Small intestine (tissue), 7 donors: ENCODE measurements around the gene BID. TPM values are rescaled to one million over a fixed set of nuclear protein-coding genes. Genes with fewer than 3 reads are reported as not detected.

ENCODE experiments used
- DNase-seq, 2 donors: peaks; one replicate each; pipeline versions ENCODE4 v3.0.0 to v3.0.0-alpha.2; 2013
- FAIRE-seq: peaks from 2 replicates; lab custom pipeline; 2012; peaks lifted over from hg19 to GRCh38; lab: Jason Lieb, UNC
- H3K27ac ChIP-seq, 3 donors: one replicate each; pipeline ENCODE4 v1.5.1; 2013; ENCODE audit warnings: low read length in 2 of 3, mild to moderate bottlenecking in 2 of 3, control low read depth in 1 of 3, inconsistent platforms in 1 of 3, low read depth in 1 of 3, moderate library complexity in 1 of 3
- H3K27me3 ChIP-seq, 3 donors: one replicate each; pipeline ENCODE4 v1.6.1; 2013; ENCODE audit warnings: low read length in 3 of 3, inconsistent platforms in 1 of 3; ENCODE audit not compliant: control insufficient read depth in 3 of 3, insufficient read depth in 3 of 3
- H3K36me3 ChIP-seq, 3 donors: one replicate each; pipeline ENCODE4 v1.6.1; 2013; ENCODE audit warnings: low read length in 3 of 3, inconsistent platforms in 1 of 3, low read depth in 1 of 3, mild to moderate bottlenecking in 1 of 3, moderate library complexity in 1 of 3; ENCODE audit not compliant: control insufficient read depth in 3 of 3, insufficient read depth in 2 of 3
- H3K4me1 ChIP-seq, 3 donors: one replicate each; pipeline ENCODE4 v1.6.1; 2013; ENCODE audit warnings: low read length in 2 of 3, inconsistent platforms in 1 of 3, low read depth in 1 of 3, mild to moderate bottlenecking in 1 of 3, moderate library complexity in 1 of 3; ENCODE audit not compliant: control insufficient read depth in 3 of 3, insufficient read depth in 2 of 3
- H3K4me3 ChIP-seq, 3 donors: one replicate each; pipeline ENCODE4 v1.5.1; 2013; ENCODE audit warnings: low read length in 3 of 3, control low read depth in 1 of 3, inconsistent platforms in 1 of 3, low read depth in 1 of 3, mild to moderate bottlenecking in 1 of 3, moderate library complexity in 1 of 3
- H3K9me3 ChIP-seq, 2 donors: one replicate each; pipeline ENCODE4 v1.6.1; 2013; ENCODE audit warnings: low read depth in 1 of 2, low read length in 1 of 2; ENCODE audit not compliant: control insufficient read depth in 2 of 2, insufficient read depth in 1 of 2
- WGBS, 3 donors: extraction: QIAGEN DNeasy Blood & Tissue Kit; methylation state at CpG; one replicate each; pipeline ENCODE4 v1.1.7; 2013; 5-methylcytosine and 5-hydroxymethylcytosine counted together
- polyA plus RNA-seq, 4 donors: library from polyadenylated mRNA; stranded (reverse) in 3 of 4; unstranded in 1 of 4; fragments of 200-250 nt in 3 of 4; fragments of 120-200 nt in 1 of 4; gene quantifications; one replicate each; pipeline versions ENCODE4 v1.2.1 to v1.2.3, GENCODE V29; 2013
- donor health status: healthy with polysubstance abuse.
- donor health status: control.
- donor health status: control.
- donor health status: Bipolar disorder and iron deficiency.
- donor health status: healthy.

BID gene
- polyA plus RNA-seq, 4 donors = 12.7 to 59.4 (median 19.6) TPM

- H3K4me1 ChIP-seq = no peaks in the 10 kb centered on the region
- H3K36me3 ChIP-seq = peaks cover 0 to 19% (median 0%) of the 10 kb centered on the region in 3 donors
- H3K27me3 ChIP-seq = no peaks in the 10 kb centered on the region
- H3K27ac ChIP-seq = no peak overlapping the region
- FAIRE-seq (no peak), DNase-seq (no peak)
- no peaks in the 10 kb centered on the region for H3K9me3 ChIP-seq
- H3K4me3 ChIP-seq = no peak overlapping the region
- 96 to 97% (median 96%) methylated on average over 10 of the region's 10 CpGs for WGBS, 3 donors
Measured at GRCh38 chr22:17746916-17747315, 27.4 kb downstream of the BID start.

- Histone ChIP-seq H3K27me3 (no peaks in the 10 kb centered on the region), H3K4me3 (no peak overlapping the region), H3K9me3 (no peaks in the 10 kb centered on the region), H3K4me1 (no peaks in the 10 kb centered on the region), H3K36me3 (peaks cover 0 to 29% (median 0%) of the 10 kb centered on the region in 3 donors), H3K27ac (no peak overlapping the region)
- DNase-seq (no peak), FAIRE-seq (no peak)
- 69 to 79% (median 76%) methylated on average over 7 of the region's 7 CpGs for WGBS, 3 donors
Measured at GRCh38 chr22:17744430-17744829, 29.8 kb downstream of the BID start.

- Histone ChIP-seq H3K4me1 (no peaks in the 10 kb centered on the region), H3K9me3 (no peaks in the 10 kb centered on the region), H3K27me3 (no peaks in the 10 kb centered on the region), H3K4me3 (no peak overlapping the region), H3K27ac (no peak overlapping the region), H3K36me3 (peaks cover 0 to 35% (median 0%) of the 10 kb centered on the region in 3 donors)
- FAIRE-seq = no peak
- DNase-seq = no peak
- 80 to 85% (median 85%) methylated on average over 25 of the region's 25 CpGs for WGBS, 3 donors
Measured at GRCh38 chr22:17743661-17744411, 30.4 kb downstream of the BID start.

- Histone ChIP-seq H3K4me1 (no peaks in the 10 kb centered on the region), H3K36me3 (peaks cover 0 to 48% (median 0%) of the 10 kb centered on the region in 3 donors), H3K4me3 (no peak overlapping the region), H3K9me3 (no peaks in the 10 kb centered on the region), H3K27ac (no peak overlapping the region), H3K27me3 (no peaks in the 10 kb centered on the region)
- peak; percentile 69 to 79 for DNase-seq
- no peak for FAIRE-seq
- 46 to 57% (median 53%) methylated on average over 9 of the region's 9 CpGs for WGBS, 3 donors
Measured at GRCh38 chr22:17742527-17742902, 31.8 kb downstream of the BID start.

- peaks cover 0 to 53% (median 0%) of the 10 kb centered on the region in 3 donors for H3K36me3 ChIP-seq
- no peak for FAIRE-seq
- H3K27ac ChIP-seq = no peak overlapping the region
- WGBS, 3 donors = 68 to 74% (median 69%) methylated on average over 18 of the region's 18 CpGs
- no peak for DNase-seq
- H3K27me3 ChIP-seq = no peaks in the 10 kb centered on the region
- no peaks in the 10 kb centered on the region for H3K4me1 ChIP-seq
- H3K9me3 ChIP-seq = no peaks in the 10 kb centered on the region
- no peak overlapping the region for H3K4me3 ChIP-seq
Measured at GRCh38 chr22:17741866-17742526, 32.3 kb downstream of the BID start.

GRCh38 chr22:17739196-17739975 is 34.9 kb downstream of the BID start:
- no peak for FAIRE-seq

GRCh38 chr22:17738386-17739128 is 35.7 kb downstream of the BID start:
- FAIRE-seq = no peak
- Histone ChIP-seq H3K9me3 (no peaks in the 10 kb centered on the region), H3K27ac (no peak overlapping the region), H3K4me3 (no peak overlapping the region), H3K27me3 (no peaks in the 10 kb centered on the region), H3K4me1 (no peaks in the 10 kb centered on the region), H3K36me3 (peaks cover 4 to 56% (median 6%) of the 10 kb centered on the region in 3 donors)
- 95 to 96% (median 96%) methylated on average over 21 of the region's 21 CpGs for WGBS, 3 donors
- DNase-seq = no peak

More at GRCh38 chr22:17739196-17739975, 34.9 kb downstream of the BID start:
- WGBS, 3 donors = 90 to 94% (median 93%) methylated on average over 36 of the region's 36 CpGs
- Histone ChIP-seq H3K4me3 (no peak overlapping the region), H3K9me3 (no peaks in the 10 kb centered on the region), H3K27ac (no peak overlapping the region), H3K4me1 (no peaks in the 10 kb centered on the region), H3K36me3 (peaks cover 2 to 61% (median 4%) of the 10 kb centered on the region in 3 donors), H3K27me3 (no peaks in the 10 kb centered on the region)
- no peak for DNase-seq

GRCh38 chr22:17734187-17734586 is 40.1 kb downstream of the BID start:
- 59 to 82% (median 67%) methylated on average over 4 of the region's 4 CpGs for WGBS, 3 donors
- DNase-seq (no peak), FAIRE-seq (no peak)
- Histone ChIP-seq H3K9me3 (no peaks in the 10 kb centered on the region), H3K36me3 (peaks cover 10 to 46% (median 13%) of the 10 kb centered on the region in 3 donors), H3K4me3 (no peak overlapping the region), H3K27me3 (no peaks in the 10 kb centered on the region), H3K27ac (no peak overlapping the region), H3K4me1 (peaks cover 0 to 5% (median 0%) of the 10 kb centered on the region in 3 donors)
